ENCODE measurements around the gene CEP162. TPM values are rescaled to one million over a fixed set of nuclear protein-coding genes. Genes with fewer than 3 reads are reported as not detected.

The CEP162 gene
- total RNA-seq, 1 experiment from 2014 or later = 2.3 TPM

GRCh38 chr6:84172574-84172973, 54.9 kb downstream of the CEP162 start:
- no peak overlapping the region for H3K27ac ChIP-seq (ENCODE audit: low read length)
- ChIA-PET POLR2A (ENCODE audit: unreplicated experiment) (no interaction called here), CTCF (no interaction called here)
- H3K9ac ChIP-seq (ENCODE audit: low read length) = no peak overlapping the region
- ATAC-seq (no peak), DNase-seq (no peak)
- no peak overlapping the region for H2AFZ ChIP-seq (ENCODE audit: low read length)
- intact Hi-C loops (cut with micrococcal nuclease) = no loop called here
- H3K9me3 ChIP-seq (ENCODE audit: low read length) = no peaks in the 10 kb centered on the region
- no peaks in the 10 kb centered on the region for H3K9me2 ChIP-seq (replicated peaks; ENCODE audit: low read length)
- H3K27me3 ChIP-seq (ENCODE audit: low read length) = no peaks in the 10 kb centered on the region
- H3K4me3 ChIP-seq (ENCODE audit: low read length) = no peak overlapping the region
- BruUV-seq (replicated peaks) = no TSS peak
- H3K4me1 ChIP-seq (ENCODE audit: insufficient read depth, low read length) = no peaks in the 10 kb centered on the region
- H3F3A ChIP-seq (ENCODE audit: low read length, unreplicated experiment) = no peaks in the 10 kb centered on the region
- H4K20me1 ChIP-seq (ENCODE audit: low read length) = no peaks in the 10 kb centered on the region
- H3K36me3 ChIP-seq (ENCODE audit: low read depth, low read length) = no peaks in the 10 kb centered on the region
- no peaks in the 10 kb centered on the region for H3K79me2 ChIP-seq (ENCODE audit: low read length)
- H3K4me2 ChIP-seq (ENCODE audit: low read length) = no peak overlapping the region
- TF ChIP-seq, protein P1, sequence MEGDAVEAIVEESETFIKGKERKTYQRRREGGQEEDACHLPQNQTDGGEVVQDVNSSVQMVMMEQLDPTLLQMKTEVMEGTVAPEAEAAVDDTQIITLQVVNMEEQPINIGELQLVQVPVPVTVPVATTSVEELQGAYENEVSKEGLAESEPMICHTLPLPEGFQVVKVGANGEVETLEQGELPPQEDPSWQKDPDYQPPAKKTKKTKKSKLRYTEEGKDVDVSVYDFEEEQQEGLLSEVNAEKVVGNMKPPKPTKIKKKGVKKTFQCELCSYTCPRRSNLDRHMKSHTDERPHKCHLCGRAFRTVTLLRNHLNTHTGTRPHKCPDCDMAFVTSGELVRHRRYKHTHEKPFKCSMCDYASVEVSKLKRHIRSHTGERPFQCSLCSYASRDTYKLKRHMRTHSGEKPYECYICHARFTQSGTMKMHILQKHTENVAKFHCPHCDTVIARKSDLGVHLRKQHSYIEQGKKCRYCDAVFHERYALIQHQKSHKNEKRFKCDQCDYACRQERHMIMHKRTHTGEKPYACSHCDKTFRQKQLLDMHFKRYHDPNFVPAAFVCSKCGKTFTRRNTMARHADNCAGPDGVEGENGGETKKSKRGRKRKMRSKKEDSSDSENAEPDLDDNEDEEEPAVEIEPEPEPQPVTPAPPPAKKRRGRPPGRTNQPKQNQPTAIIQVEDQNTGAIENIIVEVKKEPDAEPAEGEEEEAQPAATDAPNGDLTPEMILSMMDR (conservative IDR thresholded peaks at IDR 0.05; ENCODE audit: low read depth, low read length) = no peak
- no peak for TF ChIP-seq EZH2 (IDR thresholded peaks at IDR 0.05; ENCODE audit: low read length, unreplicated experiment)
- TF ChIP-seq EZH2phosphoT487 (IDR thresholded peaks at IDR 0.05; ENCODE audit: borderline replicate concordance, low read length) = no peak

DNA sequence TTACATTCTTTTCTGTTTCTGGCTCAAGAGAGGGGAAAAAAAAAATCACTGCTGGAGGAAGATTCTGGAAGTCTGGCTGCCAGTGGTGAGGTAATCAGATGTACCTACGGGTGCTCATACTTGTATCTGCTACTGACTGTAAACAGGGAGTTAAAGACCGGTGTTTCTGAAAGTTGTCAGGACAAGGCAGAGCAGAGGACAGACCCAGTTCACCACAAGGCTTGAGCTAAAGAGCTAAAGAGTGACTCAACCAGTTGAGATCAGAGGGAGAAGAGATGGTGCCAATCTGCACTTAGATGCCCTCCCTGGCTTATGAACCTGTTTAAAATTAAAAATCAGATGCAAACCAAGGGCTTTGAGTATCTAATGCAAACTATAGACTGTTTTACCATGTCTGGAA, 55.4 kb downstream of the CEP162 start:
- Histone ChIP-seq H3K9me2 (replicated peaks; ENCODE audit: low read length) (no peaks in the 10 kb centered on the region), H3K9ac (ENCODE audit: low read length) (no peak overlapping the region), H3K9me3 (ENCODE audit: low read length) (no peaks in the 10 kb centered on the region), H2AFZ (ENCODE audit: low read length) (no peak overlapping the region), H3K27ac (ENCODE audit: low read length) (no peak overlapping the region), H3K27me3 (ENCODE audit: low read length) (no peaks in the 10 kb centered on the region), H3K79me2 (ENCODE audit: low read length) (no peaks in the 10 kb centered on the region), H4K20me1 (ENCODE audit: low read length) (no peaks in the 10 kb centered on the region), H3K36me3 (ENCODE audit: low read depth, low read length) (no peaks in the 10 kb centered on the region), H3F3A (ENCODE audit: low read length, unreplicated experiment) (no peaks in the 10 kb centered on the region), H3K4me2 (ENCODE audit: low read length) (no peak overlapping the region), H3K4me3 (ENCODE audit: low read length) (no peak overlapping the region), H3K4me1 (ENCODE audit: insufficient read depth, low read length) (no peaks in the 10 kb centered on the region)
- intact Hi-C loops (cut with micrococcal nuclease) = no loop called here
- BruUV-seq (replicated peaks) = no TSS peak
- no peak for TF ChIP-seq EZH2 (IDR thresholded peaks at IDR 0.05; ENCODE audit: low read length, unreplicated experiment)
- TF ChIP-seq EZH2phosphoT487 (IDR thresholded peaks at IDR 0.05; ENCODE audit: borderline replicate concordance, low read length) = no peak
- TF ChIP-seq, protein P1 (conservative IDR thresholded peaks at IDR 0.05; ENCODE audit: low read depth, low read length) = no peak
- CTCF ChIA-PET = no interaction called here
- POLR2A ChIA-PET (ENCODE audit: unreplicated experiment) = no interaction called here
- DNase-seq (no peak), ATAC-seq (no peak)

- H3K9me2 ChIP-seq (replicated peaks; ENCODE audit: low read length) = no peaks in the 10 kb centered on the region
- H4K20me1 ChIP-seq (ENCODE audit: low read length) = no peaks in the 10 kb centered on the region
- no TSS peak for BruUV-seq (replicated peaks)
- no peak overlapping the region for H3K4me2 ChIP-seq (ENCODE audit: low read length)
- no peaks in the 10 kb centered on the region for H3K36me3 ChIP-seq (ENCODE audit: low read depth, low read length)
- no peak overlapping the region for H3K27ac ChIP-seq (ENCODE audit: low read length)
- no peak overlapping the region for H3K4me3 ChIP-seq (ENCODE audit: low read length)
- H3K9me3 ChIP-seq (ENCODE audit: low read length) = no peaks in the 10 kb centered on the region
- no peaks in the 10 kb centered on the region for H3K79me2 ChIP-seq (ENCODE audit: low read length)
- no peaks in the 10 kb centered on the region for H3K27me3 ChIP-seq (ENCODE audit: low read length)
- intact Hi-C loops (cut with micrococcal nuclease) = no loop called here
- TF ChIP-seq EZH2 (IDR thresholded peaks at IDR 0.05; ENCODE audit: low read length, unreplicated experiment) (no peak), EZH2phosphoT487 (IDR thresholded peaks at IDR 0.05; ENCODE audit: borderline replicate concordance, low read length) (no peak)
- TF ChIP-seq, protein P1 (conservative IDR thresholded peaks at IDR 0.05; ENCODE audit: low read depth, low read length) = no peak
- ChIA-PET CTCF (no interaction called here), POLR2A (ENCODE audit: unreplicated experiment) (interaction anchor here (0.6 kb wide), 1 partner anchor 254 kb away, joined by 5 read pairs; no protein-coding TSS in a partner anchor)
- no peak for DNase-seq
- no peaks in the 10 kb centered on the region for H3F3A ChIP-seq (ENCODE audit: low read length, unreplicated experiment)
- no peak overlapping the region for H3K9ac ChIP-seq (ENCODE audit: low read length)
- H2AFZ ChIP-seq (ENCODE audit: low read length) = no peak overlapping the region
- H3K4me1 ChIP-seq (ENCODE audit: insufficient read depth, low read length) = no peaks in the 10 kb centered on the region
- ATAC-seq = no peak
These were observed 60.0 kb downstream of the CEP162 start for GRCh38 chr6:84167457-84167856.

Data from PC-3 (cell line).